GM21390 (cell line): ENCODE results near the gene CCDC188.

Experiments
- ATAC-seq: cut with Tn5 transposase; IDR thresholded peaks from one replicate; pipeline ENCODE4 v1.9.1; 2021; ENCODE audit not compliant: unreplicated experiment

The CCDC188 gene

DNA sequence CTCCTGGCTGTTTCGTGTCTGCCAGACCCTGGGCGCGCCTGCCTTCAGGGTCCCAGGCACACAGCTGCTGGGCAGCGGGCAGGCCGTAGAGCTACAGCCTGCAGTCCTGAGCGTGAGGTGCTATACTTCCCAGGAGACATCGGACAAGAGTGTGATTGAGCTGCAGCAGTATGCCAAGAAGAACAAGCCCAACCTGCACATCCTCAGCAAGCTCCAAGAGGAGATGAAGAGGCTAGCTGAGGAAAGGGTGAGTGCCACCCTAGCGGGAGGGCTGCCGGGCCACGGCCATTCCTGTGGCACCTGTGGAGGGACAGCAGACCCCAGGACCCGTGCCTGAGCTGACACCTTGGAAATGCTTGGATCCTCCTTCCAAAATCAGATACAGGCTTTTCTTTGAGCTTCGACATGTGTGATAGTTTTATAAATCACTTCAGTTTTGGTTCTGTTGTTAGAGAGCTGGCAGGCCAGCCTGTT, 42.1 kb downstream of the CCDC188 start:
- no peak for ATAC-seq

GRCh38 chr22:20107951-20108756, 42.7 kb downstream of the CCDC188 start:
- ATAC-seq = no peak

DNA sequence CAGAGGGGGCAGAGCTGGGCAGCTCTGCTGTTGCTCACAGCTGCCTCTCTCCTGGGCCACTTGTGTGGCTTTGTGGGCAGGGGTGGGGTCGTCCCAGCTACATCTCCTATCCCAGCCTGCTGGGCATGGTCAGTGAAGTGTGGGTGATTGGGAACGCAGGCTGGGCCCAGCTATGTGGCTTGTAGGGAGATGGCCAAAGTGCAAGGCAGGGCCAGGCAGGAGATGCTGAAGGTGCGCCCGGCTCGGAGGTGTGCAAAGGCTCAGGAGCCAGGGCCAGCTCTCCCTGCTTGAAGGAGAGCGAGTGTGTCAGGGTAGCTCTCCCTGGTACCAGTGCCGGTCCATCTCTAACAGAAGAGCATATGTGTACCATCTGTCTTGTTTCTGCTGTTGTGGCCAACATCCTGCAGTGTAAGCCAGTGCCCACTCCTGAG, 43.4 kb downstream of the CCDC188 start:
- no peak for ATAC-seq

- no peak for ATAC-seq
These were observed 44.0 kb downstream of the CCDC188 start for GRCh38 chr22:20106849-20107237.

DNA sequence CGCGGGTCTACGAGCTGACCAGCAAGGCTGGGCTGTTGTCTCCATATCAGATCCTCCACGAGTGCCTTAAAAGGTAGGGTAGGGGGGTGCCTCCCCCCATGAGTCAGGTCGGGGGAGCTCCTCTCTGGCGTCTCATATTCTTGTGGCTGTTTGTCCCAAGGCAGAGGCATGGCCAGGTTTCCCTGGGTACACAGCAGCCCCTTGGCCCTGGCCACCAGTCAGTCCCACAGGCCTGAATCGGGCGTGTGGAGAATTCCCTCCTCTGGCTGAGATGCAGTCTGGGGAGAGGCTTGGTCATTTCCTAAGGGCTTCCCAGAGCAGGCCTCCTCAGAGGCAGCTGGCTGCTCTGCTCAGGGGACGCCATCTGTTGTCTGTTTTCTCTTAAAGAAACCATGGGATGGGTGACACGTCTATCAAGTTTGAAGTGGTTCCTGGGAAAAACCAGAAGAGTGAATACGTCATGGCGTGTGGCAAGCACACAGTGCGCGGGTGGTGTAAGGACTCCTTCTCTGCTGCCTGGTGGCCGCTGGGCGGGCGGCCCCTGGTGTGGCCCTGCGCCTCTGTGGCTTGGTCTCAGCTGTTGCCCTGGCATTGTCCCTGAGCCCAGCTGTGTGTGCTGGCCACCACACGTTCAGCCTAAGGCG, 44.5 kb downstream of the CCDC188 start:
- ATAC-seq = no peak

- ATAC-seq = no peak
These were observed 45.2 kb downstream of the CCDC188 start for GRCh38 chr22:20105456-20106204.

GRCh38 chr22:20102203-20102780, 48.6 kb downstream of the CCDC188 start:
- ATAC-seq = no peak

DNA sequence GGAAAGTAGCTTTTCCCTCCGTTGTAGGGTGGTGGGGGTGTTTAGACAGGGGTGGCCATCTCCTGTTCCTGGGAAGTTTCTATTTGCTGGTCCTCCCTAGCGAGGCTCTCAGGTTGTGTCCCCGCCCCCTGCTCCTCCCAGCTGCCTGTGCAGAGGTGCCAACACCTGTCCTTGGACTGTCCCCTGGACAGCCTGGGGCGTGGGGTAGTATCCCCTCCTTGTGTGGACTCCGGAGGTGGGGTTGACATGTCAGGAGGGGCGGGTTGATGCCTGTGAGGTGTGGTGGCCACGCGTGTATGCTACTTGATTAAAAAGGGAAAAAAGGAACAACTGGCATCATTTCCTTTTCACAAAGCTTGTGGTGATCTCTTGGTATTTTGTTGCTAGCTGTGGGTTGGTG, 49.2 kb downstream of the CCDC188 start:
- no peak for ATAC-seq

DNA sequence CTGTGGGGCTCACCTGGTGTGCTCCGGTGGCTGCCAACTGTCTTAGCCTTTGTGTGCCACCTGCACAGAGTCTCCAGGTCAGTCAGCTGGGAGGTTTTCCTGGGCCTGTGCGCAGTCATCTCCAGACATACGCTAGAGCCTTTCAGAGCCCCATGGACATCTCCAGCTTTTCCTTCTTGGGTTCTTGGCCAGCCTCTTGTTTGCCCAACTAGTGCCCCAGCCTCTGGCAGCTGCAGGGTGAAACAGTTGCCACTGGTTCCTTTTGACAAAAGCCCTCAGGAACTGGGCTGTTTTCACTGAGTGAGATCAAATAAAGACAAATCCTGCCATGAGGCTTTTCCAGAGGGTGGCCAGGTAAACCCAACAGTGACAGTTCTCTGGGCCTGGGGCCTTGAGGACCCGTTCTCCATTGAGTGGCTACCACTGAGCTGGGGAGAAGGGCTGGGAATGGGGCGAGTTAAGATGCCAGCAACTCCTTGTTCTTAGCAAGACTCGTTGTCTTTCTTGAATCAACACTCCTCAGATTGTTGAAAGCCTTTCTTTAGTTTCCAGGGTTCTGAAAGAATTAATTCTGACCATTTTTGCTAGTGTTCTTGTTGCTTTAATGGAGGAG, 51.6 kb downstream of the CCDC188 start:
- ATAC-seq = no peak
